B cell (primary cell): ENCODE data around the gene RPL6. TPM values are rescaled to one million over a fixed set of nuclear protein-coding genes. Genes with fewer than 3 reads are reported as not detected.

Source experiments
- ATAC-seq: fragments of 200-7000 bp; cut with Tn5 transposase; one replicate; pipeline ENCODE4 v1.10.0; 2021; ENCODE audit warnings: low read depth, mild to moderate bottlenecking, moderate number of reproducible peaks, moderate library complexity
- CTCF ChIA-PET: fragments of 350-600 bp; sonication (Branson Sonifier 250); formaldehyde crosslinking; loops from one replicate; lab custom pipeline; 2021; ENCODE audit warnings: antibody characterized with exemption, inconsistent platforms; lab: Charles Lee
- POLR2A ChIA-PET: fragments of 350-600 bp; sonication (Branson Sonifier 250); formaldehyde crosslinking; loops from one replicate; lab custom pipeline; 2021; ENCODE audit warnings: antibody characterized with exemption; lab: Charles Lee
- DNase-seq: peaks from one replicate; pipeline ENCODE4 v3.0.0; 2013
- H2AFZ ChIP-seq: 2 replicates; pipeline ENCODE4 v1.6.1; 2012; ENCODE audit warnings: mild to moderate bottlenecking, low read depth, low read length; ENCODE audit not compliant: insufficient read depth, poor library complexity, severe bottlenecking
- H3K27ac ChIP-seq, 2 donors: 1 replicate in 1 of 2; 2 replicates in 1 of 2; pipeline ENCODE4 v1.5.1; 2012 to 2013; ENCODE audit warnings: low read length in 2 of 2, mild to moderate bottlenecking in 2 of 2, moderate library complexity in 1 of 2
- H3K27me3 ChIP-seq, 4 experiments: fragments of 200-600 bp in 1 of 4; sonication (generic) in 1 of 4; replicated peaks in 1 of 4; 1 replicate in 2 of 4; 2 replicates in 2 of 4; pipeline versions ENCODE4 v1.6.1 to v1.7.0; 2013 to 2016; ENCODE audit warnings: low read length in 3 of 4, mild to moderate bottlenecking in 2 of 4, mixed read lengths in 1 of 4, moderate library complexity in 1 of 4; ENCODE audit not compliant: insufficient read depth in 4 of 4, control insufficient read depth in 3 of 4; ENCODE audit errors: control extremely low read depth in 1 of 4
- H3K36me3 ChIP-seq, 2 experiments: replicated peaks in 1 of 2; 1 replicate in 1 of 2; 2 replicates in 1 of 2; pipeline versions ENCODE4 v1.6.1 to v1.7.1; 2013; ENCODE audit warnings: low read length in 1 of 2; ENCODE audit not compliant: insufficient read depth in 2 of 2, control insufficient read depth in 1 of 2; ENCODE audit errors: control extremely low read depth in 1 of 2, extremely low read depth in 1 of 2
- H3K4me1 ChIP-seq, 2 donors: fragments of 200-600 bp in 1 of 2; sonication (generic) in 1 of 2; 1 replicate in 1 of 2; 2 replicates in 1 of 2; pipeline versions ENCODE4 v1.5.1 to v1.6.1; 2013 to 2017; ENCODE audit warnings: low read length in 2 of 2; ENCODE audit not compliant: control insufficient read depth in 2 of 2, insufficient read depth in 2 of 2
- H3K4me2 ChIP-seq: replicated peaks from 2 replicates; pipeline ENCODE3; 2012; ENCODE audit warnings: mild to moderate bottlenecking, low read depth, low read length; ENCODE audit not compliant: poor library complexity, severe bottlenecking
- H3K4me3 ChIP-seq, 5 experiments: fragments of 200-600 bp in 1 of 5; sonication (generic) in 1 of 5; 1 replicate in 3 of 5; 2 replicates in 2 of 5; pipeline versions ENCODE4 v1.5.1 to v1.7.0; 2011 to 2016; ENCODE audit warnings: low read length in 4 of 5, mild to moderate bottlenecking in 4 of 5, low read depth in 2 of 5, control low read depth in 1 of 5, moderate library complexity in 1 of 5; ENCODE audit not compliant: insufficient read depth in 1 of 5; ENCODE audit errors: control extremely low read depth in 1 of 5, extremely low read depth in 1 of 5
- H3K79me2 ChIP-seq: fragments of 200-600 bp; sonication (generic); one replicate; pipeline ENCODE4 v1.6.0; 2016; ENCODE audit warnings: low read length; ENCODE audit not compliant: control insufficient read depth, insufficient read depth
- H3K9ac ChIP-seq: fragments of 200-600 bp; sonication (generic); 2 replicates; pipeline ENCODE4 v1.6.1; 2017; ENCODE audit warnings: mild to moderate bottlenecking, low read length, moderate library complexity
- H3K9me3 ChIP-seq, 3 donors: one replicate each; pipeline versions ENCODE4 v1.6.1 to v1.7.1; 2013; ENCODE audit warnings: low read length in 2 of 3; ENCODE audit not compliant: control insufficient read depth in 2 of 3, insufficient read depth in 1 of 3; ENCODE audit errors: control extremely low read depth in 1 of 3
- H4K20me1 ChIP-seq: 2 replicates; pipeline ENCODE4 v1.6.0; 2012; ENCODE audit warnings: mild to moderate bottlenecking, low read length; ENCODE audit not compliant: insufficient read depth, control insufficient read depth, poor library complexity, severe bottlenecking
- H3K27ac Mint-ChIP-seq: one replicate; pipeline ENCODE4 v1.8.0; 2021; ENCODE audit warnings: mixed read lengths
- H3K27me3 Mint-ChIP-seq: one replicate; pipeline ENCODE4 v1.8.0; 2021; ENCODE audit warnings: mixed read lengths
- H3K4me1 Mint-ChIP-seq: one replicate; pipeline ENCODE4 v1.8.0; 2021; ENCODE audit warnings: mixed read lengths
- H3K4me3 Mint-ChIP-seq: one replicate; pipeline ENCODE4 v1.8.0; 2021; ENCODE audit warnings: mixed read lengths
- H3K9me3 Mint-ChIP-seq: one replicate; pipeline ENCODE4 v1.8.0; 2022; ENCODE audit warnings: mixed read lengths; ENCODE audit not compliant: insufficient read depth
- EZH2 ChIP-seq: IDR thresholded peaks from 2 replicates; pipeline ENCODE4 v1.6.1; 2012; ENCODE audit warnings: borderline replicate concordance, low read depth, mild to moderate bottlenecking, moderate library complexity, low read length; ENCODE audit not compliant: insufficient read depth, poor library complexity, severe bottlenecking
- WGBS: methylation state at CpG from one replicate; pipeline ENCODE4 v1.1.5; 2013; ENCODE audit warnings: missing lambda C conversion rate; ENCODE audit not compliant: insufficient coverage; 5-methylcytosine and 5-hydroxymethylcytosine counted together
- intact Hi-C: fragments of 100-400 bp; cut with micrococcal nuclease; formaldehyde crosslinking; loops from one replicate; pipeline ENCODE4 v1.10.0; 2022
- polyA plus RNA-seq: library from polyadenylated mRNA; depleted of rRNA; stranded (reverse); fragments of >200 nt; gene quantifications from 2 replicates; pipeline ENCODE4 v1.2.3, GENCODE V29; 2012
- total RNA-seq, 2 donors: library from RNA; stranded (reverse); fragments of 120-200 nt in 1 of 2; gene quantifications; 1 replicate in 1 of 2; 2 replicates in 1 of 2; pipeline versions ENCODE4 v1.2.3 to v1.2.4, GENCODE V29; 2013 to 2022
- TF ChIP-seq, protein P1 (sequence below): fragments of 200-600 bp; IDR thresholded peaks from one replicate; pipeline ENCODE4 v1.8.0; 2022; ENCODE audit warnings: antibody characterized with exemption, mild to moderate bottlenecking

Gene RPL6
- total and polyA plus RNA-seq, 2 donors (not counting 1 experiment from before 2014, with no cell fraction given), result 1,336 to 1,621 TPM

DNA sequence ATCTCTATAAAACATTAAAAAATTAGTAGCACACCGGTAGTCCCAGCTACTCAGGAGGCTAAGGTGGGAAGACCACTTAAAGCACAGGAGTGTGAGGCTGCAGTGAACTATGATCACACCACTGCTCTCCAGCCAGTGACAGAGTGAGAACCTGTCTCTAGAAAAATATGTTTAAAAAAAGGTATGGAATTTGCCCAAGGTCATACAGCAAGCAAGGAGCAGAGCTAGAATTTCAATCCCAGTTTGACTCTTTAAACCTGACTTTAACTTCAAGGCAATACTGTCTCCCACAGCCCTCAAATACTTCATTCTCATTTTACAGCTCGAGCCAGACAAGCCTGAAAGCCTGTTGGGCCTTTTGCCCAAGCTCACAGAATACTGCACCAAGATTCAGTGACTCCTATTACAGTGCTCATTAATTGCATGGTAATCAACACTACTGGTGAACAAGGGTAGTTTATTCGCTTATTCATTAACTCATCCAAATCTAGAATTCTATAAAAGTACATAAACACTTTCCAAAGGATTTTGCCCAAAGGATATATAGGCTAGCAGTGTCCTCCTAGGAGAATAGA is 35.2 kb downstream of the RPL6 start:
- Histone ChIP-seq H3K4me1 (peaks cover 2 to 6% of the 10 kb centered on the region in 2 donors), H3K27ac (no peak overlapping the region), H3K79me2 (peaks cover 98% of the 10 kb centered on the region), H3K4me3 (no peak overlapping the region), H3K27me3 (no peaks in the 10 kb centered on the region), H2AFZ (no peak overlapping the region), H3K4me2 (no peak overlapping the region), H3K9ac (no peak overlapping the region), H4K20me1 (peaks cover 72% of the 10 kb centered on the region), H3K9me3 (no peaks in the 10 kb centered on the region), H3K36me3 (no peaks in the 10 kb centered on the region)
- CTCF ChIA-PET, result interaction anchor here (1.7 kb wide), 1 partner anchor 13 kb away, joined by 8 read pairs; no protein-coding TSS in a partner anchor
- H3K9me3 Mint-ChIP-seq, result no peaks in the 10 kb centered on the region
- TF ChIP-seq, protein P1, sequence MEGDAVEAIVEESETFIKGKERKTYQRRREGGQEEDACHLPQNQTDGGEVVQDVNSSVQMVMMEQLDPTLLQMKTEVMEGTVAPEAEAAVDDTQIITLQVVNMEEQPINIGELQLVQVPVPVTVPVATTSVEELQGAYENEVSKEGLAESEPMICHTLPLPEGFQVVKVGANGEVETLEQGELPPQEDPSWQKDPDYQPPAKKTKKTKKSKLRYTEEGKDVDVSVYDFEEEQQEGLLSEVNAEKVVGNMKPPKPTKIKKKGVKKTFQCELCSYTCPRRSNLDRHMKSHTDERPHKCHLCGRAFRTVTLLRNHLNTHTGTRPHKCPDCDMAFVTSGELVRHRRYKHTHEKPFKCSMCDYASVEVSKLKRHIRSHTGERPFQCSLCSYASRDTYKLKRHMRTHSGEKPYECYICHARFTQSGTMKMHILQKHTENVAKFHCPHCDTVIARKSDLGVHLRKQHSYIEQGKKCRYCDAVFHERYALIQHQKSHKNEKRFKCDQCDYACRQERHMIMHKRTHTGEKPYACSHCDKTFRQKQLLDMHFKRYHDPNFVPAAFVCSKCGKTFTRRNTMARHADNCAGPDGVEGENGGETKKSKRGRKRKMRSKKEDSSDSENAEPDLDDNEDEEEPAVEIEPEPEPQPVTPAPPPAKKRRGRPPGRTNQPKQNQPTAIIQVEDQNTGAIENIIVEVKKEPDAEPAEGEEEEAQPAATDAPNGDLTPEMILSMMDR, result no peak
- no peak for TF ChIP-seq EZH2
- DNase-seq (no peak), ATAC-seq (no peak)
- intact Hi-C loops, result no loop called here
- no CpG with 5 or more reads among the region's 3 CpGs for WGBS
- no peak overlapping the region for H3K4me3 Mint-ChIP-seq
- H3K27ac Mint-ChIP-seq, result no peak overlapping the region
- POLR2A ChIA-PET, result no interaction called here
- H3K4me1 Mint-ChIP-seq, result peaks cover 32% of the 10 kb centered on the region
- H3K27me3 Mint-ChIP-seq, result no peaks in the 10 kb centered on the region

DNA sequence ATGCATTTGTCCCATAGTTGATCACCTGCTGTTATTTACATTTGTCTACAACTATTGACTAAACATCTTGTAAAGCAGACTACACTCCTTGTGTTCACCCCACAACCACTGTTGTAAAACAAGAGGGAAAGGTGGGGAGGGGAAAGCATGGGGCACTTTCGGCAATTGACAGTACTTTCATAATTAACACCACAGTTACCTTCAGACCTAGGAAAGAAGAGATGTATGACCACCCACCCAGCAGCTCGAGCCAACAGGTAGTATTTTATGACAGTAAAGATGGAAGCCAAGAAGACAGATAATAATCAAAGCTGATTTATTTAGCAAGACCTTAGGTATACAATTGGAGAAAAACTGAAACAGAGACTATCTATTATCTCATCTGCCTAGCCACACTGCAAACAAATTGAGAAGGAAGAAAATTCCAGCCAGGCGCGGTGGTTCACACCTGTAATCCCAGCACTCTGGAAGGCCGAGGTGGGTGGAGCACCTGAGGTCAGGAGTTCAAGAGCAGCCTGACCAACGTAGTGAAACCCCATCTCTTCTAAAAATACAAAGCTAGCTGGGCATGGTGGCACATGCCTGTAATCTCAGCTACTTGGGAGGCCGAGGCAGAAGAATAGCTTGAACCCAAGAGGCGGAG is 38.4 kb downstream of the RPL6 start:
- TF ChIP-seq, protein P1, result no peak
- TF ChIP-seq EZH2, result no peak
- Histone ChIP-seq H4K20me1 (peaks cover 65% of the 10 kb centered on the region), H3K9ac (no peak overlapping the region), H3K36me3 (no peaks in the 10 kb centered on the region), H2AFZ (no peak overlapping the region), H3K27ac (no peak overlapping the region), H3K79me2 (peaks cover 94% of the 10 kb centered on the region), H3K4me3 (no peak overlapping the region), H3K4me2 (no peak overlapping the region), H3K27me3 (no peaks in the 10 kb centered on the region), H3K4me1 (peaks cover 0 to 3% of the 10 kb centered on the region in 2 donors), H3K9me3 (no peaks in the 10 kb centered on the region)
- Mint-ChIP-seq H3K27me3 (no peaks in the 10 kb centered on the region), H3K9me3 (no peaks in the 10 kb centered on the region), H3K27ac (no peak overlapping the region), H3K4me1 (peaks cover 28% of the 10 kb centered on the region), H3K4me3 (no peak overlapping the region)
- POLR2A ChIA-PET, result no interaction called here
- CTCF ChIA-PET, result no interaction called here
- no peak for DNase-seq
- no peak for ATAC-seq
- intact Hi-C loops, result no loop called here
- WGBS, result 89% methylated on average over 4 of the region's 8 CpGs
